GM12878 (cell line): Measurements from ENCODE around the gene TGM5.

Experiments used
- JUNB ChIP-seq: IDR thresholded peaks from 2 replicates; pipeline ENCODE4 v1.6.1; 2016; ENCODE audit warnings: antibody characterized with exemption, mild to moderate bottlenecking
- KLF5 ChIP-seq: fragments of 450-650 bp; IDR thresholded peaks from 2 replicates; pipeline ENCODE4 v1.6.1; 2014; ENCODE audit warnings: mild to moderate bottlenecking; ENCODE audit not compliant: partially characterized antibody
- POLR2AphosphoS5 ChIP-seq: IDR thresholded peaks from 2 replicates; pipeline ENCODE4 v1.6.1; 2011; ENCODE audit warnings: mild to moderate bottlenecking, low read length, inconsistent platforms
- SREBF1 ChIP-seq: IDR thresholded peaks from 2 replicates; pipeline ENCODE4 v1.6.1; 2012; ENCODE audit warnings: mild to moderate bottlenecking, low read length
- TBL1XR1 ChIP-seq: IDR thresholded peaks from 2 replicates; pipeline ENCODE4 v1.6.1; 2012; ENCODE audit warnings: low read depth, low read length, improper control_type of control experiment
- TF ChIP-seq, protein P1 (sequence below), 3 experiments: IDR thresholded peaks in 2 of 3; conservative IDR thresholded peaks in 1 of 3; 2 replicates each; pipeline ENCODE4 v1.5.1; 2011; ENCODE audit warnings: low read depth in 3 of 3, low read length in 3 of 3, mild to moderate bottlenecking in 3 of 3, control low read depth in 2 of 3, moderate library complexity in 2 of 3, inconsistent platforms in 1 of 3, mixed read lengths in 1 of 3; ENCODE audit not compliant: control insufficient read depth in 2 of 3, insufficient read depth in 1 of 3; ENCODE audit errors: extremely low read depth in 1 of 3

- TF ChIP-seq, protein P1, sequence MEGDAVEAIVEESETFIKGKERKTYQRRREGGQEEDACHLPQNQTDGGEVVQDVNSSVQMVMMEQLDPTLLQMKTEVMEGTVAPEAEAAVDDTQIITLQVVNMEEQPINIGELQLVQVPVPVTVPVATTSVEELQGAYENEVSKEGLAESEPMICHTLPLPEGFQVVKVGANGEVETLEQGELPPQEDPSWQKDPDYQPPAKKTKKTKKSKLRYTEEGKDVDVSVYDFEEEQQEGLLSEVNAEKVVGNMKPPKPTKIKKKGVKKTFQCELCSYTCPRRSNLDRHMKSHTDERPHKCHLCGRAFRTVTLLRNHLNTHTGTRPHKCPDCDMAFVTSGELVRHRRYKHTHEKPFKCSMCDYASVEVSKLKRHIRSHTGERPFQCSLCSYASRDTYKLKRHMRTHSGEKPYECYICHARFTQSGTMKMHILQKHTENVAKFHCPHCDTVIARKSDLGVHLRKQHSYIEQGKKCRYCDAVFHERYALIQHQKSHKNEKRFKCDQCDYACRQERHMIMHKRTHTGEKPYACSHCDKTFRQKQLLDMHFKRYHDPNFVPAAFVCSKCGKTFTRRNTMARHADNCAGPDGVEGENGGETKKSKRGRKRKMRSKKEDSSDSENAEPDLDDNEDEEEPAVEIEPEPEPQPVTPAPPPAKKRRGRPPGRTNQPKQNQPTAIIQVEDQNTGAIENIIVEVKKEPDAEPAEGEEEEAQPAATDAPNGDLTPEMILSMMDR (IDR thresholded peaks at IDR 0.05 in 2 of 3, conservative IDR thresholded peaks at IDR 0.05 in 1 of 3; ENCODE audit: control insufficient read depth in 2 of 3, extremely low read depth in 1 of 3, insufficient read depth in 1 of 3, low read depth in 3 of 3, low read length in 3 of 3), result no peak
- TF ChIP-seq SREBF1, result no peak
- no peak for TF ChIP-seq KLF5
- TF ChIP-seq TBL1XR1, result no peak
- TF ChIP-seq POLR2AphosphoS5, result no peak
- no peak for TF ChIP-seq JUNB
Observed at GRCh38 chr15:43312378-43312777, 45.6 kb upstream of the TGM5 start.
